K562 (cell line): Measurements from ENCODE around the gene CRIP3. TPM values are rescaled to one million over a fixed set of nuclear protein-coding genes. Genes with fewer than 3 reads are reported as not detected.
A peak's percentile ranks its signal among the peaks of the same experiment; 100 is the strongest.

Source experiments
- ADNP ChIP-seq: fragments of 200-800 bp; sonication (Bioruptor generic); IDR thresholded peaks from 2 replicates; pipeline ENCODE4 v1.6.1; 2016; ENCODE audit warnings: missing genetic modification characterization, missing compliant biosample characterization
- BCOR ChIP-seq: fragments of 450-650 bp; IDR thresholded peaks from 2 replicates; pipeline ENCODE4 v1.6.1; 2016
- MAFG ChIP-seq: fragments of 450-650 bp; conservative IDR thresholded peaks from 2 replicates; pipeline ENCODE4 v1.6.1; 2016; ENCODE audit warnings: missing genetic modification characterization, missing compliant biosample characterization
- TCFL5 ChIP-seq: fragments of 250-450 bp; sonication (Bioruptor Pico); conservative IDR thresholded peaks from 2 replicates; pipeline ENCODE4 v1.6.1; 2021; ENCODE audit warnings: mild to moderate bottlenecking, moderate library complexity, matching md5 sums
- TEAD1 ChIP-seq, 2 experiments: fragments of 450-650 bp in 1 of 2; sonication (generic) in 1 of 2; formaldehyde crosslinking; IDR thresholded peaks; 2 replicates each; pipeline versions ENCODE4 v1.4.0 to v1.8.0; 2020 to 2022; ENCODE audit warnings: mild to moderate bottlenecking in 2 of 2, missing genetic modification reagents in 1 of 2
- WHSC1 ChIP-seq: IDR thresholded peaks from one replicate; pipeline ENCODE4 v1.6.1; 2012; ENCODE audit warnings: low read length, control low read depth, inconsistent platforms
- ZEB2 ChIP-seq: fragments of 450-650 bp; IDR thresholded peaks from 2 replicates; pipeline ENCODE4 v1.6.1; 2016
- ZNF316 ChIP-seq: fragments of 450-650 bp; IDR thresholded peaks from 2 replicates; pipeline ENCODE4 v1.6.1; 2016
- ZNF589 ChIP-seq: fragments of 200-800 bp; sonication (Bioruptor generic); IDR thresholded peaks from 2 replicates; pipeline ENCODE4 v1.6.1; 2016; ENCODE audit warnings: low read depth, missing genetic modification characterization, missing compliant biosample characterization
- ZNF655 ChIP-seq: fragments of 250-450 bp; sonication (Bioruptor Pico); IDR thresholded peaks from 2 replicates; pipeline ENCODE4 v1.5.0; 2021
- ZNF699 ChIP-seq: fragments of 250-450 bp; sonication (Bioruptor Pico); IDR thresholded peaks from 2 replicates; pipeline ENCODE4 v1.8.0; 2021; ENCODE audit warnings: mild to moderate bottlenecking, moderate library complexity; ENCODE audit not compliant: insufficient replicate concordance
- ZNF766 ChIP-seq: fragments of 200-800 bp; sonication (Bioruptor generic); conservative IDR thresholded peaks from 2 replicates; pipeline ENCODE4 v1.6.1; 2016; ENCODE audit warnings: missing genetic modification characterization, missing compliant biosample characterization
- ZSCAN32 ChIP-seq: fragments of 450-650 bp; formaldehyde crosslinking; IDR thresholded peaks from 2 replicates; pipeline ENCODE4 v1.4.0; 2020; ENCODE audit warnings: mild to moderate bottlenecking, moderate library complexity
- polyA plus RNA-seq, 8 experiments: library from polyadenylated mRNA; depleted of rRNA in 4 of 8; stranded (reverse) in 5 of 8; unstranded in 3 of 8; fragments of >200 nt; fragmentation: Nextera tagmentation in 2 of 8; fragmentation: Illumina TruSeq in 1 of 8; extraction: Ambion mirVana in 2 of 8; extraction: Trizol in 1 of 8; gene quantifications; 2 replicates each; pipeline versions ENCODE4 v1.2.1 to v1.2.3, GENCODE V29; 2011 to 2014; ENCODE audit warnings: inconsistent platforms in 1 of 8, missing spikeins in 1 of 8
- total RNA-seq, 7 experiments: library from RNA; depleted of rRNA in 6 of 7; stranded (reverse); fragments of >200 nt in 6 of 7; fragmentation: Illumina TruSeq in 2 of 7; extraction: Trizol in 2 of 7; gene quantifications; 2 replicates each; pipeline versions ENCODE4 v1.2.1 to v1.2.3, GENCODE V29; 2011 to 2021; ENCODE audit warnings: low replicate concordance in 1 of 7

The CRIP3 gene
- total and polyA plus RNA-seq, 9 of the 15 experiments (the other 6 are each of a cell fraction or from before 2014, with no cell fraction given), result 0.36 to 2.1 (median 0.87) TPM

GRCh38 chr6:43298565-43299337 is 9.9 kb downstream of the CRIP3 start (continued):
- TF ChIP-seq ZNF699 (CRISPR knock-in tag), result no peak
- peak; percentile 49; the same call in 1 of the 2 replicates for TF ChIP-seq ADNP
- TF ChIP-seq ZNF589, result no peak
- TF ChIP-seq ZEB2, result no peak
- no peak for TF ChIP-seq ZNF655
- TF ChIP-seq TEAD1 (CRISPR knock-in tag; IDR thresholded peaks at IDR 0.05), result no peak
- TF ChIP-seq WHSC1, result no peak
- peak; percentile 19; the same call in 1 of the 2 replicates for TF ChIP-seq ZNF316
- no peak for TF ChIP-seq ZSCAN32 (CRISPR knock-in tag)
- no peak for TF ChIP-seq TCFL5
- peak; percentile 81 for TF ChIP-seq BCOR
- 0 out of 2 replicates have a peak, but pooled peaks have one; percentile 7 for TF ChIP-seq MAFG
- no peak for TF ChIP-seq ZNF766
